ENCODE measurements around the gene ATP6V0B. TPM values are rescaled to one million over a fixed set of nuclear protein-coding genes. Genes with fewer than 3 reads are reported as not detected.

ATP6V0B gene
- total and polyA plus RNA-seq, 9 of the 15 experiments (the other 6 are each of a cell fraction or from before 2014, with no cell fraction given): 137 to 328 (median 220) TPM

DNA sequence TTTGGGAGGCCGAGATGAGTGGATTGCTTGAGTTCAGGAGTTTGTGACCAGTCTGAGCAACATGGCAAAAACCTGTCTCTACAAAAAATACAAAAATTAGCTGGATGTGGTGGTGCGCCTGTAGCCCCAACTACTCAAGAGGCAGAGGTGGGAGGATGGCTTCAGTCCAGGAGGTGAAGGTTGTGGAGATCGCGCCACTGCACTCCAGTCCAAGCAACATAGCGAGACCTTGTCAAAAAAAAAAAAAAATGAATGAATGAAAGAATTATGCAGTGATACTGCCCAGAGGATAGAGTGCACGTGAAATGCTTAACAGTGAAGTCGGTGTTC lies 5.4 kb upstream of the ATP6V0B start (continued):
- TF ChIP-seq, protein P1, sequence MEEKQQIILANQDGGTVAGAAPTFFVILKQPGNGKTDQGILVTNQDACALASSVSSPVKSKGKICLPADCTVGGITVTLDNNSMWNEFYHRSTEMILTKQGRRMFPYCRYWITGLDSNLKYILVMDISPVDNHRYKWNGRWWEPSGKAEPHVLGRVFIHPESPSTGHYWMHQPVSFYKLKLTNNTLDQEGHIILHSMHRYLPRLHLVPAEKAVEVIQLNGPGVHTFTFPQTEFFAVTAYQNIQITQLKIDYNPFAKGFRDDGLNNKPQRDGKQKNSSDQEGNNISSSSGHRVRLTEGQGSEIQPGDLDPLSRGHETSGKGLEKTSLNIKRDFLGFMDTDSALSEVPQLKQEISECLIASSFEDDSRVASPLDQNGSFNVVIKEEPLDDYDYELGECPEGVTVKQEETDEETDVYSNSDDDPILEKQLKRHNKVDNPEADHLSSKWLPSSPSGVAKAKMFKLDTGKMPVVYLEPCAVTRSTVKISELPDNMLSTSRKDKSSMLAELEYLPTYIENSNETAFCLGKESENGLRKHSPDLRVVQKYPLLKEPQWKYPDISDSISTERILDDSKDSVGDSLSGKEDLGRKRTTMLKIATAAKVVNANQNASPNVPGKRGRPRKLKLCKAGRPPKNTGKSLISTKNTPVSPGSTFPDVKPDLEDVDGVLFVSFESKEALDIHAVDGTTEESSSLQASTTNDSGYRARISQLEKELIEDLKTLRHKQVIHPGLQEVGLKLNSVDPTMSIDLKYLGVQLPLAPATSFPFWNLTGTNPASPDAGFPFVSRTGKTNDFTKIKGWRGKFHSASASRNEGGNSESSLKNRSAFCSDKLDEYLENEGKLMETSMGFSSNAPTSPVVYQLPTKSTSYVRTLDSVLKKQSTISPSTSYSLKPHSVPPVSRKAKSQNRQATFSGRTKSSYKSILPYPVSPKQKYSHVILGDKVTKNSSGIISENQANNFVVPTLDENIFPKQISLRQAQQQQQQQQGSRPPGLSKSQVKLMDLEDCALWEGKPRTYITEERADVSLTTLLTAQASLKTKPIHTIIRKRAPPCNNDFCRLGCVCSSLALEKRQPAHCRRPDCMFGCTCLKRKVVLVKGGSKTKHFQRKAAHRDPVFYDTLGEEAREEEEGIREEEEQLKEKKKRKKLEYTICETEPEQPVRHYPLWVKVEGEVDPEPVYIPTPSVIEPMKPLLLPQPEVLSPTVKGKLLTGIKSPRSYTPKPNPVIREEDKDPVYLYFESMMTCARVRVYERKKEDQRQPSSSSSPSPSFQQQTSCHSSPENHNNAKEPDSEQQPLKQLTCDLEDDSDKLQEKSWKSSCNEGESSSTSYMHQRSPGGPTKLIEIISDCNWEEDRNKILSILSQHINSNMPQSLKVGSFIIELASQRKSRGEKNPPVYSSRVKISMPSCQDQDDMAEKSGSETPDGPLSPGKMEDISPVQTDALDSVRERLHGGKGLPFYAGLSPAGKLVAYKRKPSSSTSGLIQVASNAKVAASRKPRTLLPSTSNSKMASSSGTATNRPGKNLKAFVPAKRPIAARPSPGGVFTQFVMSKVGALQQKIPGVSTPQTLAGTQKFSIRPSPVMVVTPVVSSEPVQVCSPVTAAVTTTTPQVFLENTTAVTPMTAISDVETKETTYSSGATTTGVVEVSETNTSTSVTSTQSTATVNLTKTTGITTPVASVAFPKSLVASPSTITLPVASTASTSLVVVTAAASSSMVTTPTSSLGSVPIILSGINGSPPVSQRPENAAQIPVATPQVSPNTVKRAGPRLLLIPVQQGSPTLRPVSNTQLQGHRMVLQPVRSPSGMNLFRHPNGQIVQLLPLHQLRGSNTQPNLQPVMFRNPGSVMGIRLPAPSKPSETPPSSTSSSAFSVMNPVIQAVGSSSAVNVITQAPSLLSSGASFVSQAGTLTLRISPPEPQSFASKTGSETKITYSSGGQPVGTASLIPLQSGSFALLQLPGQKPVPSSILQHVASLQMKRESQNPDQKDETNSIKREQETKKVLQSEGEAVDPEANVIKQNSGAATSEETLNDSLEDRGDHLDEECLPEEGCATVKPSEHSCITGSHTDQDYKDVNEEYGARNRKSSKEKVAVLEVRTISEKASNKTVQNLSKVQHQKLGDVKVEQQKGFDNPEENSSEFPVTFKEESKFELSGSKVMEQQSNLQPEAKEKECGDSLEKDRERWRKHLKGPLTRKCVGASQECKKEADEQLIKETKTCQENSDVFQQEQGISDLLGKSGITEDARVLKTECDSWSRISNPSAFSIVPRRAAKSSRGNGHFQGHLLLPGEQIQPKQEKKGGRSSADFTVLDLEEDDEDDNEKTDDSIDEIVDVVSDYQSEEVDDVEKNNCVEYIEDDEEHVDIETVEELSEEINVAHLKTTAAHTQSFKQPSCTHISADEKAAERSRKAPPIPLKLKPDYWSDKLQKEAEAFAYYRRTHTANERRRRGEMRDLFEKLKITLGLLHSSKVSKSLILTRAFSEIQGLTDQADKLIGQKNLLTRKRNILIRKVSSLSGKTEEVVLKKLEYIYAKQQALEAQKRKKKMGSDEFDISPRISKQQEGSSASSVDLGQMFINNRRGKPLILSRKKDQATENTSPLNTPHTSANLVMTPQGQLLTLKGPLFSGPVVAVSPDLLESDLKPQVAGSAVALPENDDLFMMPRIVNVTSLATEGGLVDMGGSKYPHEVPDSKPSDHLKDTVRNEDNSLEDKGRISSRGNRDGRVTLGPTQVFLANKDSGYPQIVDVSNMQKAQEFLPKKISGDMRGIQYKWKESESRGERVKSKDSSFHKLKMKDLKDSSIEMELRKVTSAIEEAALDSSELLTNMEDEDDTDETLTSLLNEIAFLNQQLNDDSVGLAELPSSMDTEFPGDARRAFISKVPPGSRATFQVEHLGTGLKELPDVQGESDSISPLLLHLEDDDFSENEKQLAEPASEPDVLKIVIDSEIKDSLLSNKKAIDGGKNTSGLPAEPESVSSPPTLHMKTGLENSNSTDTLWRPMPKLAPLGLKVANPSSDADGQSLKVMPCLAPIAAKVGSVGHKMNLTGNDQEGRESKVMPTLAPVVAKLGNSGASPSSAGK (IDR thresholded peaks at IDR 0.05): no peak
- TF ChIP-seq ZNF766 (CRISPR knock-in tag; conservative IDR thresholded peaks at IDR 0.05): 0 out of 2 replicates have a peak, but pooled peaks have one; percentile 31
- no peak for TF ChIP-seq ZBTB11 (CRISPR knock-in tag; IDR thresholded peaks at IDR 0.05)
- no peak for TF ChIP-seq POLR2B (IDR thresholded peaks at IDR 0.05; ENCODE audit: low read depth, partially characterized antibody)
- no peak for TF ChIP-seq HMGN3 (IDR thresholded peaks at IDR 0.05; ENCODE audit: borderline replicate concordance, extremely low read depth, insufficient read length, low read depth, low read length)
- TF ChIP-seq ZNF589 (CRISPR knock-in tag; IDR thresholded peaks at IDR 0.05; ENCODE audit: low read depth): no peak; the same call in 1 of the 2 replicates
- no peak for TF ChIP-seq SNRNP70 (optimal IDR thresholded peaks at IDR 0.05; ENCODE audit: low read depth, low read length)
- no peak for TF ChIP-seq ZNF655 (CRISPR knock-in tag; IDR thresholded peaks at IDR 0.05)
- no peak for TF ChIP-seq PHF8 (IDR thresholded peaks at IDR 0.05; ENCODE audit: borderline replicate concordance, low read length)
- TF ChIP-seq SIRT6 (IDR thresholded peaks at IDR 0.05; ENCODE audit: low read depth, low read length): no peak
- no peak for TF ChIP-seq ZNF699 (CRISPR knock-in tag; IDR thresholded peaks at IDR 0.05; ENCODE audit: insufficient replicate concordance)

Data from K562 (cell line).